Suppressor macrophage treated with lipopolysaccharide for 1 hour (primary cell): ENCODE measurements around the gene RPS19.
"Not testable (repeated sequence)": the region's sequence is repeated elsewhere in the genome, so short reads cannot be mapped to it uniquely, and the experiment has no call there.

Experiments
- DNase-seq, 3 donors: peaks; one replicate each; pipeline ENCODE4 v3.0.0-alpha.2; 2020 to 2022

Gene RPS19

DNA sequence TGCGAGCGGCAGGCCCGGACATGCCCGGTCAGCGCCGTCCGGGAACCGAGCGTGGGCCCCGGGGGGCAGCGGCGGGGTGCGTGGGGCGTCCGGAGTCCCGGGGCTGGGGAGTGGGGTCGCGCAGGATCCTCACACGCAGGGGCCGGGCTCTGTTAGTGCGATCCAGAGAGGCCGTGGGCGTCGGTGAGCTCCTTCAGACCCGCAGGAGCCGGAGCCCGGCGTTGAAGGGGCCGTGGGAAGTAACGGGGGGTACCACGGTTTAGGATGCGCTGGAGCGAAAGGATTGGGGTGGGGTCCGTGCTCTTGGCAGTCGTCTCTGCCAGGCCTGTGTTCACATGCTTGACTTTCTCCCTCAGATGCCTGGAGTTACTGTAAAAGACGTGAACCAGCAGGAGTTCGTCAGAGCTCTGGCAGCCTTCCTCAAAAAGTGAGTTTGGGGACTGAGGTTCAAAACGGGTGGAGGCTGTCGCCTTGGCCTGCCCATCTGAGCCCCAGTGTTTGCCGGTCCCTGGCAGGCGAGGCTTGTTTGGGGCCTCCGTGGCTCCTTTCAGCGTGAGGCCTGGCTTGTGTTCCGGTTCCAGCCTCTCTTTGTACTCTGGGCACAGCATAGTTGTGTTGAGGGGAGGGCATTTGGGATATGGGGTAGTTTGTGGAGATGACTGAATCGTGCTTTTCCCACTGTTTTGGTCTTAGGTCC is 512 bp downstream of the RPS19 start:
- DNase-seq = peak; percentile 27 to 44 (median 35)

DNA sequence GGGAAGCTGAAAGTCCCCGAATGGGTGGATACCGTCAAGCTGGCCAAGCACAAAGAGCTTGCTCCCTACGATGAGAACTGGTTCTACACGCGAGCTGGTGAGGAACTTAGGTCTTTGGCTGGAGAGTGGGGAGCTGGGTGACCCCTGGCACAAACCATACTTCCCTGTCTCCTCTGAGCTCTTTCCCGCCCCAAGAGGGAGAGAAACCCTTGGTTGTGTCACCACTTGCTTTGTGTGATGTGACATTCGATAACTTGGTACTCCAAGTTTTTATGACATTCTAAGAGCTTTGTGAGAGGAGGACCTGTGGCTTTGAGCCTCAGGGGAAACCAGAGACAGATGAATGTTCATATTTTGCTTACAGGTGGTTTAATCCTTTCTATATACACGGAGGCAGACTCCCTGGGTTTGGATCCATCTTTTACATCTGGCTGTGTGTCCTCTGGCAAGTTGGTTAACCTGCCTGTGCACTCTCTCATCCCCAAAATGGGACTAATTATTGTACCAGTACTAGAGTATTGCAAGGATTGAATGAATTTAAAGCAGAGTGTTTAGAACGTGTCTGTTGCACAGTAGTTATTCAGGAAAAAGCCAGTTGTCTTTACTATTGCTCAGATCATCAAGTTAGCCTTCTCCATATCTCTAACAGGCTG is 1.2 kb downstream of the RPS19 start:
- DNase-seq = peak in 2 of 3 donors; percentile 27 to 29

DNA sequence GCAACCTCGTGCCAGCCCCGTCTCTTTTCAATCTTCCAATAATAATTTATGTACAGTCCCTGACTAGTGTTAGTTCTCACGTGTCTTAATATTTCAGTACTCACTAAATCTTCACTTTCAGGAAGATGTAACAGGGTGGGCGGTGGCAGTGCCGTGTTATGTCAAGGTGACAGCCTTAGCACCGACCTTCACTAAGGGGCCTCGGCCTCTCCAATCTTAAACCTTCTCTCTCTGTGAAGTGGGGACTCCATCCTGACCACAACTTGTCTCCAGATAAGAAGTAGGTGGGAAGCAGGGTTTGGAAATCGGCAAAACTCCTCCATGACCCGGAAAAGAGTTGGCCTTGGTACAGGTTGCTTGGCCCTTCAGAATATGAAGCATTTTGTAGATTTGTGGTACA is 1.8 kb downstream of the RPS19 start:
- no peak for DNase-seq

DNA sequence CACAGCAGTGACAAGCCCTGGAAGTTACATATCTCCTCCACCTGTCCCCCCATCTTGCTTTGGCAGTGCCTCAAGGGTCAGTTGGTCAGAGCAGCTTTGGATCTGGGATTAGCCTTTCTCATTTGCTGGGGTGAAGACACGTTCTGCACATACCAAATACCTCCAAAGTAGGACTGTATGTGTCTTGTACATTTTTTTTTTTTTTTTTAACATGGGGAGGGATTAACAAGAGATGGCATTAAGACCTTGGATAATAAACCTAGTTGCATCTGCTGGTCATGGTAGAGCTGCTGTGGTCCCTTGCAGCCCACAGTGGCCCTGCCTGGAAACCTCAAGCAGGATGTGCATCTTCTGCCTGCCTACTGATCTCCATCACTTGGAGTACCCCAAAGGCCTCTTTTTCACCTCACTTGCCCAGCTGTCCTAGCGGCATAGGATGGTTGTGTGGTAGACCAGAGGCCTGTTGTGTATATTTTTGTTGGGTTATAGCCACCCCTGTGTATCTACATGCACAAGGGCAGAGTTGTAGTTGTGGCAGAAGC is 2.5 kb downstream of the RPS19 start:
- no peak for DNase-seq

DNA sequence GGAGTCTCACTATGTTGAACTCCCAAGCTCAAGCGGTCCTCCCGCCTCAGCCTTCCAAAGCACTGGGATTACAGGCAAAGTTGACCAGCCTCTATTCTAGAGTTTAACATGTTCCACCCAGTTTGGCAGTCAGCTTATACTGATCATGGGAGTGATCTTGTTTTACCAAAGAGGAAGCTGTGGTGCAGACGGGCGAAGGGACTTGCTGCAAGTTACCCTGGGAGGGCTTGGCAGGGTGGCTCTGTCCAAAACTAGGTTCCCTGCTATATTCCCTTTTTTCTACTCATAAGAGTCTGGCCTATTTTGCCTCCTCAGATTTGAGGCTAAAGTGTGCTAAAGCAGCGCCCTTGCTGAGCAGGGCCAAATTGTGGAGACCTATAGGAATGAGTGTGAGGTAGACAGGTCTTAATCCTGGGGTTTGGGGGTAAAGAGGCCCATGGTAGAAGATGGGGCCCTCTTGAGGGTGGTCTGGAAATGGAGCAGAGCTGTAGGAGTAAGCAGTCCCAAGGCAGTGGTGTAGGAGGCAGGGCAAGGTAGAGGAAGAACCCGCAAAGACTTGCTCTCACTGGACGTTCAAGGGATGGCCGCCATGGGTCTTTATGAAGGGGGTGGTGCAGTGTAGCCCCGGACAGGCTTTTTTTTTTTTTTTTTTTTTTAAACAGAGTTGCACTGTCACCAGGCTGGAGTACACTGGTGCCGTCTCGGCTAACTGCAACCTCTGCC is 3.3 kb downstream of the RPS19 start:
- DNase-seq = peak; percentile 34 to 53 (median 47)

DNA sequence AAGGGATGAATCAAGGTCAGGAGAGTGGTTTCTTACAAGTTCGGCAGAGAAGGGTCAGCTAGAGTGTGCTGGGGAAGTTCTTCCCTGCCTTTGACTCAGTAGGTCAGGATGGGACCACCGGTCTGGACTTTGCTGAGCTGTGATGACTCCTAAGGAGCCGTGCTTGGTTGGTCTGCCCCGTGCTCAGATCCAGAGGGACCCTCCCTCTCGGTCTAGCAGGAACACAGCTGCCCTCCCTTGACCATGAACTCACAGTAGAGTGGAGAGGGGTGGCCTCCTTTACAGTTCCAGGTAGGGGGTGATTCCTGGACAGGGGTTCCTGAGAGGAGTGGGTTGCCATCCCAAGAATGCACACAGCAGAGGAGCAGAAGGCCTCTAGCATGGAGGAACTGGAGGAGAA is 4.3 kb downstream of the RPS19 start:
- no peak for DNase-seq

DNA sequence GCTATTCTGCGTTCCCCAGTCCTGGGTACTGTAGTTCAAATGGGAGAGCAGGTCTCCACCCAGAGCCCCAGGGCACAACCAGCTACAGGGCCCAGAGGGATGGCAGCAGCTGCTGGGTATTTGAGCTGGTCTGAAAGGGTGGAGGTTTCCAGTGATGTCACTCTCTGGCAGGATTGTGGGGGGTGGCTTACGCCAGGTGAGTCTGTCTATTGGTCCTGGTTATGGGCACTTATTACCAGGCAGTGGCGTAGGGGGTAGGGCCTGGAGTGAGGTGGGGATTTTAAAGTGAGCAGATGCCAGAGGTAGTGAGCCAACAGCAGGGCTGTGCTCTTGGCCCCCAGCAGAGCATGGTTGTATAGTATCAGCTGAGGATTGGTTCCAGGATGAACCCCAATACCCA is 6.2 kb downstream of the RPS19 start:
- DNase-seq = no peak

DNA sequence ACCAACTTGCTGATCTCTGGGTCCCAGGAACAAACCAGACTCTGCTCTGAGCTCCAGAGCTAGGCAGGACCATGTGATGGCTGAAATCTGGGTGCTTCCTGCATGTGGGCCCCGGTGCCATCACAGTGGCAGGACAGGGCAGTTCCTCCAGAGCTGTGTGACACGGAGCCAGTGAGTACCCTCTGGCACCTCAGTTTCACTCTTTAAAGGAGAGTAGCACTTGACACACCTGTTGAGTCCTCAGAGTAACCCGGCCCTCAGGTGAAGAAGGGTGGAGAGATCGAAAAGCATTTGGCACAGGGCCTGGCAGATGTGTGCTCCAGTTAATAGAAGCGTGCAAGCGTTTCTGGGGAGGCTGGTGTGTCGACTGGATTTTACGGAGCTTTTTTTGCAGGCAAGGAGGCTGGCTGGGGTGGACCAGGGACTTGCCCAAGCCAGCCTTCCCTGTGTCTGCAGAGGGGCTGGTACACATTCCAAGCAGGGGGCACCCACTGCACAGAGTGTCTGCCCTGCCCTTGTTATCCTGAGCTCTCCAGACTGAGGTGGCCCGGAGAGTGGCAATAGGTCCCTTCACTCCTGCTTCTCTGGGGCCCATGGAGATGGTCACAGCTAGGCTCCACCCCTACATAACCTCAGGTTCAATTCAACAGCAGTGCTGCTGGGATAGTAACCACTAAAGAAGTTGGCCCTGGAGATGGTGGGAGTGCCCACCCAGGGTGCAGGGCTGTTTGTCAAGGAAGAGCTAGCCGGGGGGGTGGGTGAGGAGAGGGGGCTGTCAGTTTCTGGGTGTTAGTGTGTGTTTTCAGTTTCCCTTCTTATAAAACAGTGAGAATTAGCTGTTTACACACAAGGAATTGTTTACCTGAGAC is 8.3 kb downstream of the RPS19 start:
- no peak for DNase-seq

DNA sequence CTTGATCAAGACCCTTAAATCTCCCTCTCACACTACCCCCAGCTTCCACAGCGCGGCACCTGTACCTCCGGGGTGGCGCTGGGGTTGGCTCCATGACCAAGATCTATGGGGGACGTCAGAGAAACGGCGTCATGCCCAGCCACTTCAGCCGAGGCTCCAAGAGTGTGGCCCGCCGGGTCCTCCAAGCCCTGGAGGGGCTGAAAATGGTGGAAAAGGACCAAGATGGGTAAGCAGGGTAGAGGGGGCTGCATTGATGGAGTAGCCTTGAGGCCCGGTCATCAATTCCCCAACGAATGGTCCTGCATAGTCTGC is 8.9 kb downstream of the RPS19 start:
- no peak for DNase-seq

DNA sequence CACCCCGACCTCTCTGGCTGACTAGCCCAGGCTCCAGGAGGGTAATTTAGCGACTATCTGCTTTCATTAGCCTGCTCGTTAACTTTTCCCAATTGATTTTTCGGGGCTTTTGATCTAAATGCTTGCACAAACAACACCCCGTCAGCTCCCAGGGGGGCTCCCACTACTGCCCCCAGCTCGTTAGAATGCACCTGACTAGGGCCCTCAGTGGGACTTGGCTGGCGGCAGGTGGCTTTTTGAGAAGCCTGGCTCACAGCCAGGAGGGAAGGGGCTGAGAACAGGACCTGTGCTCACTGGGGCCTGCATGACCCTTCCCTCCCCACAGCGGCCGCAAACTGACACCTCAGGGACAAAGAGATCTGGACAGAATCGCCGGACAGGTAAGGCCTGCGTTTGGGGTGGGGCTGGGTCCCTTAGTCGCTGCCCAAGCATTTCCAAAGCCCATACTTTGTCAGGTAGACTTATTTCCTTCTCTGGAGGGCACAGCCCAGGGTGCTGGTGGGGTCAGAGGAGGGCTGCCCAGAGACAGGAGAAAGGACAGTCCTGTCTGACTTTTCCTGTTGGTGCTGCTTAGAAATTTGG is 9.4 kb downstream of the RPS19 start:
- no peak for DNase-seq

DNA sequence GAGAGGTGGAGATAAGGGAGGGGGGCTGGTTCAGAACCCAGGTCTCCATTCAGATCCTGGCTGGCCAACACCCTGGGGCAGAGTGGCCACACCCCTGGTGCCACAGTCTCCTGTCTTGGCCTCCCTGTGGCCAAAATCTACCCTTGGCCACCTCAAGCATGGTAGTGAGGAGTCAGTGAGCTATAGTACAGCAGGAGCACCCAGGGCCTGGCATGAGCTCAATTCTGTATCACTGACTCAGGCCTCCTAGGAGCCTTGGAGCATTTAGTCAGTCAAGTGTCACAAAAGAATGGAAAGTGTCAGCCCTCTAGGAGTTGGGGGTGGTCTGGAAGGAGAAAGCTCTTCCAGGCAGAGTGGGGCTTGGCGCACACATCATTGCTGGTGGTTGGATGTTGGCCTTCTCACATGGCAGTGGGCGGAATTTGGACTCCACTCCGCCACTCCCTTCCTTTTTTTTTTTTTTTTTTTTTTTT is 10.4 kb downstream of the RPS19 start:
- peak; percentile 30 to 62 (median 53) for DNase-seq

DNA sequence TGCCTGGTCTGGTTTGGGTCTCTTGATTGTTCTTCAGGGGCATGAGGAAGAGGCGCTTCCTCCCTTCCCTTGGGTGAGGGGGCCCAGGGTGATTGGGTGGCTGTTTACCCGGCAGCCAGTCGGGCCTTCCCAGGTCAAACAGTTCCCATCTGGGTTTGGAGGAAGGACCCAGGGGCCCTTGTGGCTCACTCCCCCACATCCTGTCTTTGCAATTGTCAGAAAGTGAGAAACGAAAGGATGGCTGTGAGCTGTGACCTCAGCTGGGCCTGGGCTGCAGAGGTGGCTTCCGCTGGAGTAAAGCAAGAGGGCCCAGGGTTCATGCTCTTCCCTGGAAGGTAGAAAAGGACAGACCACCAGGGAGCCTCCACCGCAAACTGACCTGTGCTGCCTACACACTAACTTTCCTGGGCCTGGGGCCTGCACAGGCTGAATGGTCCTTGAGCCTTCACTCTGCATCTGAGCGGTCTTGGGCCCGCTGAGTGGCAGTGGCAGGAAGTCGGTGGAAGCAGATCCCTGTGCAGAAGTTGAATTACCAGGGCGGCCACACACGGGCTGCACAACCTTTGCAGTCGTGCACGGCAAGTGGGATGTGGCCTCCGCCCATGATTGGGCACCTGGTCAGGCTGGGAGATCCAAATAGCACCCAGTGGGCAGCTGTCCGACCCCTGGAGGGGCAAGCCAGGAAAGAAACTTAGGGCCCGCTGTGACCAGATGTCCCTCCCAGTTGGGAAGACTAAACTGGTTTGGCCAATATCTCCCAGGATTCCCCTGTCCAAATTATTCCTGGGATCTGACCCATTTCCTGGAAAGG is 11.7 kb downstream of the RPS19 start:
- peak; percentile 71 to 79 (median 73) for DNase-seq

DNA sequence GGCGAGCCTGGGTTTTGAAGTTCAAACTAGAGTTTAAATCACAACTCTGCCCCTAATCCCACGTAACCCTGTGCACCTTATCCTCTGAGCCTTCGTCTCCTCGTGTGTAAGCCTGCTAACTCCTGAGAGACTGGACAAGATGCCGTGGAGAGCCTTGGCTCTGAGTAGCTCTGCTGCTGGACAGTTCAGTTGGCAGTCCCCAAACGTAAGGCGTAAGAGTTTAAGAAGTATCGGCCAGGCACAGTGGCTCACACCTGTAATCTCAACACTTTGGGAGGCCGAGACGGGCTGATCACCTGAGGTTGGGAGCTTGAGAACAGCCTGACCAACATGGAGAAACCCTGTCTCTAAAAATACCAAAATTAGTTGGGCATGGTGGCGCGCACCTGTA is 12.3 kb downstream of the RPS19 start:
- DNase-seq = no peak

DNA sequence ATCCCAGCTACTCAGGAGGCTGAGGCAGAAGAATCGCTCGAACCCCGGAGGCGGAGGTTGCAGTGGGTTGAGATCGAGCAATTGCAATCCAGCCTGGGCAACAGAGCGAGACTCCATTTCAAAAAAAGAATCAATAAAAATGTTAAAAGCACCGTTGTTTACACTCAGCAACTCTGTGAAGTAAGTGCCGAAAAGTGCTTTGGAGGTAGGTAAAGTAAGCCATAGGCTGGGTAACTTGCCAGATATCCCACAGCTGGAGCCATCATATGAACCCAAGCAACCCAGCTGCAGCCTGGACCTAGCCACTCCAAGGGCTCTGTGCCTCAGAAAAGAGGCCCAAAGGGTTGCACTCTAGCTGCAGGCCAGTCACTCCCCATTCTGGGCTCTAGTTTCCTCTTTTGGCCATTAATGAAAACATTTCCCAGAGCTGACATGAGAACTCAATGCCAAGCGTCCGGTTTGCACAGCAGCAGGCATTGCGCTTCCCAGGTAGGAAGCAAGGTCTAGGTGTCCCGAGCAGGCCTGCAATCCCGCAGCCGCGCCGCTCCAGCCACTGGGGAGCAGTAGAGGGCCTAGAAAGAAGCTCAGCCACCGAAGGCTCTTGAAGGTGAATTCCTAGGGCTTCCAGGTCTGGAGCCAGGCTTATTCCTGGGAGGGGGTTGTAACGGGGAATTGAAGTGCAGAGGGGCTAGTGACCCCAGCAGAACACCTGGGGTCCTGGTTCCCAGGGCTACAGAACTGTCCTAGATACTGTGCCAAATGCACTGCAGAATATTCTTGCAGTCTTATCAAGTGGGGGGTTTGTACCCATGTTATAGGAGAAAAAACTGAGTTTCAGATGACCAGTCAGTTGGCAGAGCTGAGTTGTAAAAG is 13.0 kb downstream of the RPS19 start:
- peak; percentile 54 to 71 (median 55) for DNase-seq

DNA sequence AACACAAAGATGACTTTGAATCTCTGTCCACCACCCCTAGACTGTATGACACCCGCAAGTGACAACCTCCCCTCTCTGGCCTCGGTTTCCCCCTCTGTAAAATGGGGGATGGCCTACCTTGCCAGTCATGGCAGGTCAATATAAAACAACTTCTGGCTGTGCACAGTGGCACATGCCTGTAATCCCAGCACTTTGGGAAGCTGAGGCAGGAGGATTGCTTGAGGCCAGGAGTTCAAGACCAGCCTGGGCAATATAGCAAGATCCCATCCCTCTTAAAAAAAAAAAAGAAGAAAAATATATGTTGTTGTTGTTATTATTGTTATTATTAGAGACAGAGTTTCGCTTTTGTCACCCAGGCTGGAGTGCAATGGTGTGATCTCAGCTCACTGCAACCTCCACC is 15.9 kb downstream of the RPS19 start:
- not testable (repeated sequence) for DNase-seq

DNA sequence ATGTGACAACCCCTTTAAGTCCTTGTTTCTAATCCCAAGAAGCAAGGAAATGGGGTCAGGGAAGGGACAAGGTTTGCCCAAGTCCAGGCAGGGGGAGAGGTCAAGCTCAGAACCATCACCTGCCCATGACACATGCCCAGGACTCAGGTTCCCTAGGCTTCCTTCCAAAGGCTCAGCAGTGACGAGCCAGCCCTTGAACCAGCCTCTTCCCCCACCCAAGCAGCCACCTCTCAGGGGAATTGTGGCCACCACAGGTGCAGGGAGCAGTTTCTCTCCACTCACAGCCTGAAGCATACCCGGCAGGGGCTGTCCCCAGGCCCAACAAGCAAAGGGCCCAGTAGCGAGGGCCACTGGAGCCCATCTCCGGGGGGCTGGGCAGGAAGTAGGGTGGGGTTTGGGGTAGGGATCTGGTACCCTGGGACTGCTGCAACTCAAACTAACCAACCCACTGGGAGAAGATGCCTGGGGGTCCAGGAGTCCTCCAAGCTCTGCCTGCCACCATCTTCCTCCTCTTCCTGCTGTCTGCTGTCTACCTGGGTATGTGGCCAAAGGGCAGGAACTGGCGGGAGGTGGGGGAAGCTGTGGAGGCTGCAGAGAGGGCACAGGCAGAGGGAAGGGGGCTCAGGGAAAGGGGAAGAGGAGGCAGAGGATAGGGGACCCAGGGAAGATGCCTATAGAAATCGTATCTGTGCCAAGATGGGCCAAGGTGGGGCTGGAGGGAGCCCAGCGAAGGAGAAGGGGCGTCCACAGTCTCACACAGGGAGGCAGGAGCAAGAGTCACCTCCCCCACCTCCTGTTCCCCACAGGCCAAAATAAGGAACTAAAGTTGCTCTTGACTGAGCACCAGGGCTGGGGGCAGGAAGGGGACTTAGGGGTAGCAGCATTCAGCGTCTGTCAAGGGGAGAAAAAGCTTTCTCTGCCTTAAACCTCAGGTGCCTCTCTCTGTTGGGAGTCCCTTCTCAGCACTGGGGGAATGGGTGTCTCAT is 17.1 kb downstream of the RPS19 start, which contains the start of gene CD79A:
Gene CD79A (plus strand): TSS at position 433 of the 986 bp plus-strand sequence. CDS start 26 bp downstream, at position 459.
- DNase-seq = peak; percentile 61 to 68 (median 64)

DNA sequence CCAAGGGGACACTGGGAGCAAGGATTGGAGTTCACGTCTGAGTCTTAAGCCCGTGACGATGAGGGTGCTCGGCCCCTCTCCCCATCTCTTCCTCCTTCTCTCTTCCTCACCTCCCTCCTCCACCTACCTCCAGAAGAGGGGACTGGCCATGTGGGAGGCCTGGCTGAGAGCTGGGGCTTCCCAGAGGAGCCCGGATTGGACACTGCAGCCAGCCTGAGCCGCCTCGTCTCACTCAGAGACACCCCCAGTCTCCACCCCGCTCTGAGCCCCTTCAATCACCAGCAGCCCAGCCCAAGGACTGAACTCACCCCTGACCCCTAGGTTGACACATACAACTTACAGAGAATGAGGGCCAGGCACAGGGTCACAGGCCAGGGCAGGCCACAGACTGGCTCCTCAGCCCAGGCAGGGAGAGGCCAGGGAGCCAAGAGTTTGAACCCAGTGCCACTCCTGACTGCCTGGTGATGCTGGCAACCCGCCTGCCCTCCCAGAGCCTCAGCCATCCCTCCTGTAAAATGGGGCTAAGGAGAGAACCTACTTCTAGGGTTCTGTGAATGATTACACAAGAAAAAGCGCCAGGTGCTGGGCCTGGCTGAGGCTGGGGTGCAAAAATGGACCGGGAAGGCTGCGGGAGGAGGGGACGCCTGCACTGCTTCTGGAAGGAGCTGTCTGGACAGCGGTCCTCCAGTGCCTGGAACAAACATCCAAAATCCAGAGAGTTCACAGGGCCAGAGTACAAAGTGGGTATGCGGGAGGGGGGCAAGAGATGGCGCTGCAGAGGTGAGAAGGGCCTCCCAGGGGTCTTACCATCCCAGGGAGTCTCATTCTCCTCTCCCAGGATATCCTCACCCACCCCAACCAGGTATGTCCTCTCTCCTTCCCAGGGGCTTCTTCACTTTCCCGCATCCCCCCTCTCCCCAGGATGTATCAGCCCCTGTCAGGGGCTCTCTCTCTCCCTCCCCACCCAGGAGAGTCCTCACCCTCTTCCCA is 18.2 kb downstream of the RPS19 start:
- peak; percentile 63 to 79 (median 65) for DNase-seq

DNA sequence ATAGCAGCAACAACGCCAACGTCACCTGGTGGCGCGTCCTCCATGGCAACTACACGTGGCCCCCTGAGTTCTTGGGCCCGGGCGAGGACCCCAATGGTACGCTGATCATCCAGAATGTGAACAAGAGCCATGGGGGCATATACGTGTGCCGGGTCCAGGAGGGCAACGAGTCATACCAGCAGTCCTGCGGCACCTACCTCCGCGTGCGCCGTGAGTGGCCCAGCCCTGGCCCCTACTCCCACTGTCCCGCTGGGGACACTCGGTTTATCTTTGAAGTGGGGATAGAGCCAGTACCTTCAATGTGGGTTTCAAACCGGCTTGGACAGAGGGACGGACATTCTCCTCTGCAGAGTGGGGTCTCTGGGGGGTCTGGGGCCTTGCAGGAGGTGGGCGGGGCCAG is 19.0 kb downstream of the RPS19 start:
- DNase-seq = no peak
